NCI-H128 (cell line): Measurements from ENCODE around the gene RFESD.

Source experiments
- DNase-seq: peaks from one replicate; lab custom pipeline; 2025; ENCODE audit not compliant: unreplicated experiment; lab: John Stamatoyannopoulos, UW

RFESD gene

DNA sequence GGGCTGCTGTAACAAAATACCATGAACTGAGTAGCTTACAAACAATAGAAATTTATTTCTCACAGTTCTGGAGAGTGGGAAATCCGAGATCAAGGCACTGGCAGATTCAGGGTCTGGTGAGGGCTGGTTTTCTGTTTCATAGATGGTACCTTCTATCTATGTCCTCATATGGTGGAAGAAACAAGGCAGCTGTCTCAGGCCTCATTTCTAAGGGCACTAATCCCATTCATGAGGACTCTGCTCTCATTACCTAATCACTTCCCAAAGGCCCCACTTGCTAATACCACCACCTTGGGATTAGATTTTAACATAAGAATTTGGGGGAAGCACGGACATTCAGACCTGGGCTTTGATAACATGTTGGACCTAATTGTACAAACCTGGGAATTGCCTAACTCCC is 13.5 kb downstream of the RFESD start:
- no peak for DNase-seq

DNA sequence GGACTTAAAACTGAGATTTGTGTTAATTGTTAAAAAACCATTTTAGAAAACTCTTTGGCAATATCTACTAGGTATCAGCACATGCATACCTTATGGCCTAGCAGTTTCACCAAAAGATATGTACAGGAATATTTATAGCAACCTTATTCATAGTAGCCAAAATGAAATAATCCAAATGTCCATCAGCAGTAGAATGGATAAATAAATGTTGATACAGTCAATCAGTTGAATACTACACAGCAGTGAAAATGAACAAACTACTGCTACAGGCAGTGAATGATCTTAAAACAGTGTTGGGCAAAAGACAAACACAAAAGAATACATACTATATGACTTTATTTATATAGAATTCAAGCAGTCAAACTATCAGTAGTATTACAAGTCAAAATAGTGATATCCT is 16.4 kb downstream of the RFESD start:
- DNase-seq, result no peak

DNA sequence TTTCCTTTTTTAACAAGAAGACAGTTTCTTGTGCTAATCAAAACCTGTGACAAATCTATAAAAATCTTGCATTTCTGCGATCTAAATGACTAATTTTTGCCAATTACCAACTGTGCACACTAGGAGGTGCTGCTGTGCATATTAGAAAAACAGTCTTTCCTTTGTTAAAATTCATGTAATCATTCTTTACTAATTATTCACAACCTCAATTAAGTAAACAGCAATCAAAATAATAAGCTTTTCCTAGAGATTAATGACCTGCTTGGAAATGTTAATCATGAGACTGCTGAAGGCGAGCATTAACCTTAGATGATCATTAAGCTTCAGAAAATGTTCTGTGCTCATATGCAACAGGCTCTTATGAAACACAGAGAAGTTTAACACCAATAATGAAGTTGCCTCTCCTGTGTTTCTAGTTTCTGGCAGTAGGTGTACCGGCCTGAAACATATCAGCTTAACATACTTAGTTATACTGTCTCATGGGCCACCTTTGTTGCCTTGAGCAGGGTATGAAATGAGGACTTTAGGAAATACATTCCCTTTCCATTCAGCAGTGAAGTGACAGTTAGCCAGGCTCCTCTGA is 17.7 kb downstream of the RFESD start:
- no peak for DNase-seq

DNA sequence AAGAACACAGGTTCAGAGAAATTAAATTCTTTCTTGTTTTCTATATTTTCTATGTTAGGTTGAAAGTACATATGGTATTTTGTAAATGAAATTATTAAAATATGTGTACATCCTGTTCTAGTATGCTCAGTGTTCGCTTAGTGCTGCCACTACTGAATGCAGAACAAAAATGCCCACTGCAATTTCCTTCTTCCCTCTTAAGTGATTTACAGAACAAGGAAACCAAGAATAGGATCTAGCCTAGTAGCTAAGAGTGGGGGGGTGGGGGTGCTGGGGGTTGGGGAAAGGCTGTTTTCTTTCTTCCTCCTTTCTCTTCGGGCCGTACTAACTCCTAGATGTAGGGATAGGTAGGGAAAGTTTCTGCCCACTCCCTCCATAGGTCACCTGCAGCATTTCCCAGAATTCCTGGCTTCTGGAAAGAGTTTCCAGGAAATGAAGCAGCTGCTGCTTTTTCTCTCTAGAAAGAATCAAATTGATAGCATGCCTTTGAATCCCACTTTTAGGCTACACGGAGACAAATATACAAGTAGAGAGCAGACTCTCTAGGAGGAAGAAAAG is 20.6 kb downstream of the RFESD start:
- DNase-seq, result no peak

- no peak for DNase-seq
Measured at GRCh38 chr5:95667678-95668077, 21.1 kb downstream of the RFESD start.

DNA sequence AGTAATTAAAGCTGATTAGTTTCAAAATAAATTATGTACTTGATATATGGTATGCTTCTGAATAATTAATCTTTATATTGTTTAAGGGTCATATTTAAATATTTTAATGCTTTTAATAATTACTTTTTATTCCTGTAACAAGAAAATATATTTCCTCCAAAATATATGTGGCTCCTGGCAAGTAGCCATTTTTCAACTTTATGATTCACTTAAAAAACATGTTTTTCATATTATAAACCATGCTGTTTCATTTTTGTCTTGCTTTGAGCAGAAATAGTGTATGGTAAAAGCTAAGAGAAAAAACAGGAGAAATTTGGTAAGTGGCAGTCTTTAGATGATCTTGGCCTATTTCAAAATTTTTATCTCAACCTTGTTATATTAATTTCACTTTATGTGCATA is 21.6 kb downstream of the RFESD start:
- DNase-seq, result no peak

DNA sequence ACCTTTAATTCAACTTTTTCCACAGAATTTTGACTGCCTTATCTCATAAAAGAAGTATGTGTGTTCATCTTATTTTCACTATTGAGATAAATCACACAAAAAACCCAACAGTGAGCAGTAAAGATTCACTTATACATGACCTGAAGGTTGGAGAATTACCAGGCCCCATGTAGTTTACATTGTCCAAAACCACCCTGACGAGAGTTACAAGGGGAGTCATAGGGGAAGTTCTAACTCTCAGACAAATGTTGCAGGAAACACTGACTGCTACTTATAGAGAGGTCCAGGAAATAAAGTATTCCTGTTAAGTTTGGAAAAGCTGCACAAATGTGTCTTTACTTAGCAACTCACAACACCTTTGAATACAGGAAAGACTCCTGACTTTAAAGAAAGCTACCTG is 22.2 kb downstream of the RFESD start:
- DNase-seq, result no peak

DNA sequence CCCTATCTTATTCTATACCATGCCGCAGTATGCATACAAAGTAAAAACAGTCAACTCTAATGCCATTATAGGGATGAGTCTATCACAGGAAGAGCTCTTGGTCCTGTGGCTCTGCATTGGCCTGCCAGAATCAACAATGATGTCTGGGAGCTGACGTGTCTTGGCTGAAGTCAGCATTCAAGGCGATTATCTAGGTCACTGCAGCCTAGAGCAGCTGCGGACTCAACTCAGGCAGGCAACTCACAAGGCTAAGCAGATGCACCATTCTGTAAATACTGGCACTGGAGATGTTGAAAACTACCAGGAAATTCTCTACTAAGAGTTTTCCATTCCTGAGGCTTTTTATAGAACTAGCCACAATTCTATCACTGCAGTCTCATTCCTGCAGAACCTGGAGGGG is 23.0 kb downstream of the RFESD start:
- no peak for DNase-seq

- DNase-seq, result no peak
Measured at GRCh38 chr5:95669985-95670384, 23.4 kb downstream of the RFESD start.

- no peak for DNase-seq
Measured at GRCh38 chr5:95670568-95670967, 24.0 kb downstream of the RFESD start.

GRCh38 chr5:95671826-95672225 is 25.2 kb downstream of the RFESD start:
- DNase-seq, result no peak

DNA sequence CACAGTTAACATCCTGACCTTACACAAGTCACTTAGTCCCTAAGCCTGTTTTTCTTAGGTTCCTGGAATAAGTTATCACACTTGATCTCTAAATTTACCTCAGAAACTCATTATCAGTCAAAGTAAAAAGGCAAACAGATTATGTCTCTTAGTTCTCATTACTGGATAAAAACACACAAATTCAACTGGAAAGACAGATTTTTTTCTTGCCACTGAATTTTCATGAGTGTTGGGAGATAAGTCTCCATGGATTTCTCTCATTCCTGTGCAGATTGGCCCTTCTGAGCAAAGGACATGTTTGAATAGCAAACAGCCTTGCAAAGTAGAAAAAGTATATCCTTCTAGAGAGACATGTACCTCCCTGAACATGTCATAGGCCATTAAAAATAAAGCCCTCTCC is 26.1 kb downstream of the RFESD start:
- no peak for DNase-seq

DNA sequence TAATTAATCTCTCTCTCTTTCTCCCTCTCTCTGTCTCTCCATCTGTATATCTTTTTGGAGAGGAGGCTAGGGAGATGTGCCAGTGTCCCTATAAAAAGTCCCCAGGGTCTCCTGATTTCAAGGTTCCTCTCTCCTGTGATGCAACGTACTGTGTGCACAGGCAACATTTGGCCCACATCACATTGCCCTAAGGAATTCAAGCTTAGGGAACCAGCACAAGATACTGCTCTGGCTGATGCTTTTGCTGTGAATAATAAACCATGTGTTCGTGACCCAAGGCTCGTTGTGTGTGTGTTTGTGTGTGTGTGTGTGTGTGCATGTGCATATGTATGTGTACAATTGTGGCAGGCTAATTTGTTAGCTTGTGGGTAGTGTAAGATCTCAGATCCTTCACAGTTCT is 26.5 kb downstream of the RFESD start:
- DNase-seq, result no peak

- no peak for DNase-seq
Measured at GRCh38 chr5:95682891-95683290, 36.3 kb downstream of the RFESD start, which contains the start of gene SPATA9. TSS of gene SPATA9 (minus strand) at chr5:95682991. CDS start at chr5:95682854, 137 bp downstream.

DNA sequence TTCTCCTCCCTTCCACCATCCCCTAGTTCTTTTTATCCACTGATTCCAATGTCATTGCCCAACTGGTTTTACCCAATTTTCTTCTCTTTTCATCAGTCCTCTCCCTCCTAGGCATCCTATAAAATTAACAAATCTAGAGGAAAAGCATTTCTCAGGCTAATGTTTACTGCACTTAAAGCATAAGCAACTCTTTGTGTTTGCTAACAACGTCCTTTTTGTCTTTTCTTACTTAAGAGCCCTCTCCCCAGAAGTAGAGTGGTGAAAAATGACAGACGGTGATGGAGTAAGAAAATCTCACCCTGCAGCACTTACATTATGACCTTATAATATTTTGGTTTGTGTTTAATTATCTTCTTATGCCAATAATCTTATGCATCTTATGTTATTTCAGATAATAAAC is 37.8 kb downstream of the RFESD start:
- DNase-seq, result no peak

GRCh38 chr5:95686651-95687050 is 40.1 kb downstream of the RFESD start:
- no peak for DNase-seq

GRCh38 chr5:95689680-95690079 is 43.1 kb downstream of the RFESD start:
- no peak for DNase-seq

GRCh38 chr5:95690333-95690732 is 43.8 kb downstream of the RFESD start:
- no peak for DNase-seq

GRCh38 chr5:95697781-95698681 is 51.5 kb downstream of the RFESD start:
- no peak for DNase-seq

DNA sequence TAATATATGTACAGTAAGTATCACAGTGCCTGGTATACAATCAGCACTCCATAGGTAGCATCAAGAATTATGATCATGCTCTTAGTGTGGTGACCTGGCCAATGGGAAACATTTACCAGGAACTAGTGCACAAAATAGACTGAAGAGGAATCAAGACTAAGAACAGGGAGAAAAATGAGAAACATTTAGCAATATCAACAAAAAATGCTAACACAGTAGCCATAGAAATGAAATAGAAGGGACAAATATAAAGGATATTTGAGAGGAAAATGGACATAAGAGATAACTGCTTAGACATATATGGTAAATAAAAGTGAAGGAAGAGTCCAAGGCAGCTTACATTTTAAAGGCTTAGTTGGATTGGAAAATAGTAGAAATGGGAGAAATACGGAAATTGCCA is 52.8 kb downstream of the RFESD start:
- no peak for DNase-seq

GRCh38 chr5:95701074-95701473 is 54.5 kb downstream of the RFESD start:
- DNase-seq, result no peak

GRCh38 chr5:95704150-95704549 is 57.6 kb downstream of the RFESD start:
- no peak for DNase-seq
